ENCODE measurements around the gene DYNC1H1.

- TF ChIP-seq POLR2A (IDR thresholded peaks at IDR 0.05), result no peak
- TF ChIP-seq CTCF (IDR thresholded peaks at IDR 0.05), result no peak
Observed at GRCh38 chr14:102097441-102098135, 133.2 kb downstream of the DYNC1H1 start.
